HTR-8/SVneo (cell line): ENCODE data around the gene UAP1L1.
"Not testable (repeated sequence)": the region's sequence is repeated elsewhere in the genome, so short reads cannot be mapped to it uniquely, and the experiment has no call there.

ENCODE experiments used
- DNase-seq: peaks from one replicate; pipeline ENCODE4 v3.0.0; 2011; ENCODE audit warnings: low spot score, mixed read lengths; ENCODE audit not compliant: insufficient read length
- FAIRE-seq: peaks from 2 replicates; lab custom pipeline; 2011; peaks lifted over from hg19 to GRCh38; lab: Jason Lieb, UNC

The UAP1L1 gene

GRCh38 chr9:137111788-137112563 lies 34.7 kb downstream of the UAP1L1 start:
- no peak for DNase-seq

GRCh38 chr9:137112564-137113384 lies 35.5 kb downstream of the UAP1L1 start:
- FAIRE-seq, result no peak
- DNase-seq, result no peak

More at GRCh38 chr9:137111788-137112563, 34.7 kb downstream of the UAP1L1 start:
- FAIRE-seq, result no peak

- no peak for DNase-seq
- no peak for FAIRE-seq
Observed at GRCh38 chr9:137113385-137114159, 36.3 kb downstream of the UAP1L1 start.

- DNase-seq, result no peak
- no peak for FAIRE-seq
Observed at GRCh38 chr9:137114220-137114612, 36.9 kb downstream of the UAP1L1 start.

- no peak for FAIRE-seq
- peak; percentile 48 for DNase-seq
Observed at GRCh38 chr9:137114613-137115393, 37.5 kb downstream of the UAP1L1 start, which contains the start of gene DPP7. Gene DPP7, minus strand, starts transcription at chr9:137114733. Its CDS starts 20 bp downstream, at chr9:137114713.

DNA sequence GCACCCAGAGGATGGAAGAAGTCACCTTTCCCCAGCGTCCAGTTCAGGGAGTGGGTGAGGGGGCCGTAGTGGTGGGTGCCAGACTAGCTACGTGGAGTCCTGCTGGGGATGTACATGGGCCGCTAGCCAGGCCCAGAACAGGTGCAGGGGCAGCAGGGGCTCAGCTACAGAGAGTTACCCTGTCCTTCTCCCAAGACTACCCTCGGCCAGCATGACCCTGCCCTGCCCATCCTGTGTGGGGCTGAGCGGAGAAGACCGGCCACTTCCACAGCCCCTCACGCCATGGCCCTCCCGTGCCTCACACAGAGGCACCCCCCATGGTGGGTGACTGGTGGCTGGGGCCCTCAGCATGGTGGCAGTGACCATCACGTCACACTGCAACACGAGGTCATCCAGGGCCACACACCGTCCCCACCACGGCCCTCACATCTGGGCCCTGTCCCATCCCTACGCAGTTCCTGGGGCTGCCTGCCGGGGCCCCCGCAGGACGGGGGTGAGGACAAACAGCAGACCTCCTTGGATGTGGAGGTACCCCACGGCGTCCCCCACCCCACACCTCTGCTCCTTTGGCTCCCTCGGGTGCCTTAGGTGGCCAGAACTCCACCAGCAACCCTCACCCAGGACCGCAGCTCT lies 38.2 kb downstream of the UAP1L1 start:
- DNase-seq, result no peak
- FAIRE-seq, result no peak

- DNase-seq, result no peak
- FAIRE-seq, result no peak
Observed at GRCh38 chr9:137116027-137116507, 38.8 kb downstream of the UAP1L1 start.

DNA sequence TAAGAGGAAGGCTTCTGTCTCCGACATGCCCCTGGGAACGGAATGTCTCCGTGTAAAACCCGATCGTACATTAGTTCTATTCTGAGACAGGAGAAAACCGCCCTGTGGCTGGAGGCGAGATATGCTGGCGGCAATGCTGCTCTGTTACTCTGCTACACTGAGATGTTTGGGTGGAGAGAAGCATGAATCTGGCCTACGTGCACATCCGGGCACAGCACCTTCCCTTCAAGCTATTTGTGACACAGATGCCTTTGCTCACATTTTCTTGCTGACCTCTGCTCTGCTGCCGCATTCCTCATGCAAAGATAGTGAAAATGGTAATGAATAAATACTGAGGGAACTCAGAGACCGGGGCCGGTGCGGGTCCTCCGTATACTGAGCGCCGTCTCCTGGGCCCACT lies 39.4 kb downstream of the UAP1L1 start:
- no peak for FAIRE-seq
- no peak for DNase-seq

DNA sequence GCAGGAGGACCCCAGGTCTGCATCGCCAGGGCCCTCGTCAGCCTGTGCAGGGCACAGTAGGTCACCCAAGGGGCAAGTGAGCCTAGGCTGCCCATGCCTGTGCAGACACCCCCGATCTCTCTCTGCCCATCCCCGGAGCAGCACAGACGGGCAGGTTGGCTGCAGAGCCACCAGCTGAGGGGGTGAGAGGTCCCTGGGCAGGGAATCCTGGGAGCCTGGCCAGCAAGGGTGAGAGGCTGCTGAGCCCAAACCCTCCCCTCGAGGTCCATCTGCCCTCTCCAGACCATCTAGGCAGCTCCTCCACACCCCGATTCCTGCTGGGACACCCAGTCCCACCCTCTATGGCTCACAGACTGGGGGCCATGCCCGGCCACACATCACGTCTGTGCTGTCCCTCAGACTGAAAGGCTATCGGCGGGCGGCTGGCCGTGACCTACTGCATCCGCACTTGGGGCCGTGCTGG lies 40.0 kb downstream of the UAP1L1 start:
- FAIRE-seq, result no peak
- no peak for DNase-seq

DNA sequence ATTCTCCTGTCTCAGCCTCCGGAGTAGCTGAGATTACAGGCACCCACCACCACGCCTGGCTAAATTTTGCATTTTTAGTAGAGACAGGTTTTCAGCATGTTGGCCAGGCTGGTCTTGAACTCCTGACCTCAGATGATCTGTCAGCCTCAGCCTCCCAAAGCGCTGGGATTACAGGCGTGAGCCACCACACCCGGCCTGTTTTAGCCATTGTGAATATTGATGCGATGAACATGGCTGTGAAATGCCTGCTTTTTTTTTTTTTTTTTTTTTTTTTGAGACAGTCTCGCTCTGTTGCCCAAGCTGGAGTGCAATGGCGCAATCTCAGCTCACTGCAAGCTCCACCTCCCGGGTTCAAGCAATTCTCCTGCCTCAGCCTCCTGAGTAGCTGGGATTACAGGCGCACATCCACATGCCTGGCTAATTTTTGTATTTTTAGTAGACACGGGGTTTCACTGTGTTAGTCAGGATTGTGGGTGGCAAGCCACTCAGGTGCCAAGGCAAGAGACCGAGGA lies 40.8 kb downstream of the UAP1L1 start:
- not testable (repeated sequence) for DNase-seq, FAIRE-seq

- not testable (repeated sequence) for DNase-seq, FAIRE-seq
Observed at GRCh38 chr9:137121927-137122795, 44.8 kb downstream of the UAP1L1 start.

- FAIRE-seq, DNase-seq: not testable (repeated sequence)
Observed at GRCh38 chr9:137122796-137123467, 45.6 kb downstream of the UAP1L1 start.

DNA sequence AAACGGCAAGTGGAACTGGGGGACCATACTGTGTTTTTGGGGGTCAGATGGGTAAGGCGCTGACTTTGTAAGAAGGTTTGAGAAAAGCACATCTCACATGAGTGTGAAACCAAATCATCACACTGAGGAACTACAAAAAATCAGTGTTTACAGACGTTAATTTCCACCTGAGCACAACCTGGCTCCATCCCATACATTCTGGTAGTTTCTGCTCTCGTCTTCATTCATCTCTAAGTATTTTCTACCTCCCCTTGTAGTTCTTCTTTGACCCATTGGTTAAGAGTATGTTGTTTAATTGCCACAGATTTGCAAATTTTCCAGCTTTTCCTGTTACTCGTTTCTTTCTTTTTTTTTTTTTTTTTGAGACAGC lies 46.1 kb downstream of the UAP1L1 start:
- FAIRE-seq (no peak), DNase-seq (no peak)

DNA sequence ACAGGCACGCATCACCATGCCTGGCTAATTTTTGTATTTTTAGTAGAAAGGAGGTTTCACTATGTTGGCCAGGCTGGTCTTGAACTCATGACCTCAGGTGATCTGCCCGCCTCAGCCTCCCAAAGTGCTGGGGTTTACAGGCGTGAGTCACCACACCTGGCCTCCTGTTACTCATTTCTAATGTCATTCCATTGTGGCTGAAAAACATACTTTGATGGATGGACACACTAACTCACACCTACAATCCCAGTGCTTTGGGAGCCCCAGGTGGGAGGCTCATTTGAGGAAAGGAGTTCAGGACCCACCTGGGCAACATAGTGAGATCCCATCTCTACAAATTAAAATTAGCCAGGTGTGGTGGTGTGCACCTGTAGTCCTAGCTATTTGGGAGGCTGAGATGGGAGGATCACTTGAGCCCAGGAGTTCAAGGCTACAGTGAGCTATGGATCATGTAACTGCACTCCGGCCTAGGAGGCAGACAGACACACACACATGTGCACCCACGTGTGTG lies 46.7 kb downstream of the UAP1L1 start:
- DNase-seq, FAIRE-seq: not testable (repeated sequence)

- DNase-seq, result no peak
- no peak for FAIRE-seq
Observed at GRCh38 chr9:137126786-137127185, 49.5 kb downstream of the UAP1L1 start.

DNA sequence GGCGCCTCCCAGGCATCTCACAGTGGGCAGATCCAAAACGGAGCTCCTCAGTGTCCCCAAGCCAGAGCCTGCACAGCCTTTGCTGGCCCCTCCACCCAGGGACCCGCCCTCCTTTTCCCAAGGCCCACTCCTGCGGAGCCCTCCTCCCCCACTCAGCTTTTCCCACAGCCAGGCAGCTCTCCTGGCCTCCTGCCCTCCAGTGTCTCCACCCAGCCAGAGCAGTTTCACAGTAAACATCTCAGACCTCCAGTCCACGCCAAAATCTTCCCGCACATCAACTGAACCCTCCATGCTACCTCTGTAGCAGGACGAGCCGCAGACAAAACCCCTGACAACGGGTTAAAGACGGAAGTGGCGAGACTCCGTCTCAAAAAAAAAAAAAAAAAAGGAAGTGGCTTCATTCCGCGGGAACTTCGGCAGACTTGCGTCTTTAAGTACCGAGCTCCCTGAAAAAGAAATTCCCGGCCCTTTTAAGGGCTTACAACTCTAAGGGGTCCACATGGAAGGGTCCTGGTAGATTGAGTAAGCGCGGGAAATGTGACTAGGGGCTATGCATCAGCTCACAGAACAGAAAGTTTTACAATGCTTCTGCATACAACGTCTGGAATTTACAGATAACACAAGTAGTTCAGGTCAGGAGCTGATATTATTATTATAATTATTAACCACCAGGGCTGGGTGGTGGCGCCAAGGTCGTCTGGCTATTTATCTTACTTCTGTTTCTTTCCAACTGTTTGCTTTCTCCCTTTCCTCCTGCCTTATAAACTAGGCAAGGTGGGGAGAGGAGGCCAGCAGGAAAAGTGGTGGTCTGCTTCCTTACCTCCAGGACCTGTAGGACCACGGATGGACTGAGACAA lies 50.2 kb downstream of the UAP1L1 start:
- DNase-seq (no peak), FAIRE-seq (no peak)
